Activated T-helper 1 cell treated with anti-CD3 and anti-CD28 coated beads, Interleukin-12 subunit alpha, Interleukin-12 subunit beta, Interleukin-2, Interleukin-4 antibody, amounts not matched to agents 30 ng/mL and 10 ng/mL and 1 ng/mL, durations not matched to agents 14 hours and 24 hours and 36 hours (primary cell): ENCODE results near the gene CIAPIN1. TPM values are rescaled to one million over a fixed set of nuclear protein-coding genes. Genes with fewer than 3 reads are reported as not detected.

Source experiments
- total RNA-seq: library from RNA; stranded (reverse); gene quantifications from 2 replicates; pipeline ENCODE4 v1.2.3, GENCODE V29; 2022

CIAPIN1 gene
- total RNA-seq, 1 donor from 2014 or later, result 98.0 TPM

Other genes starting within 250 kb of the CIAPIN1 start
- gene ARL2BP, start 202.1 kb downstream of the CIAPIN1 start, total RNA-seq, result 29.1 and 29.7 TPM in 2 replicates
- 0.26 TPM in 1 of 2 replicates, not detected in the other for gene PLLP, start 162.7 kb downstream of the CIAPIN1 start, total RNA-seq
- 11.4 and 11.5 TPM in 2 replicates for gene CCL22, start 88.6 kb downstream of the CIAPIN1 start, total RNA-seq
- not detected in 2 replicates for gene CX3CL1, start 74.9 kb downstream of the CIAPIN1 start, total RNA-seq
- gene CCL17, start 42.6 kb downstream of the CIAPIN1 start, total RNA-seq, result 1.3 and 1.6 TPM in 2 replicates
- 51.2 and 51.6 TPM in 2 replicates for gene COQ9, start 94 bp upstream of the CIAPIN1 start, total RNA-seq
- gene POLR2C, start 15.3 kb upstream of the CIAPIN1 start, total RNA-seq, result 89.2 and 90.9 TPM in 2 replicates
- gene DOK4, start 39.1 kb upstream of the CIAPIN1 start, total RNA-seq, result 4.4 and 4.9 TPM in 2 replicates
- gene CCDC102A, start 89.2 kb upstream of the CIAPIN1 start, total RNA-seq, result 5.7 and 7.3 TPM in 2 replicates
- gene ADGRG5, start 95.3 kb upstream of the CIAPIN1 start, total RNA-seq, result 5.8 and 7.4 TPM in 2 replicates
- gene ADGRG1, start 181.2 kb upstream of the CIAPIN1 start, total RNA-seq, result 6.4 and 7.7 TPM in 2 replicates
- gene ADGRG3, start 220.9 kb upstream of the CIAPIN1 start, total RNA-seq, result not detected in 2 replicates
- not detected in 2 replicates for gene DRC7, start 247.4 kb upstream of the CIAPIN1 start, total RNA-seq